ENCODE measurements around the gene KLRG1. TPM values are rescaled to one million over a fixed set of nuclear protein-coding genes. Genes with fewer than 3 reads are reported as not detected.

Gene KLRG1
- polyA plus RNA-seq, 1 of the 3 experiments (the other 2 are of a cell fraction) = 5.1 TPM

- 86% methylated on average over 1 of the region's 1 CpG for WGBS (ENCODE audit: low lambda C conversion rate)
- Histone ChIP-seq H3K36me3 (replicated peaks in 1 of 2; ENCODE audit: control insufficient read depth in 1 of 2, insufficient read depth in 2 of 2, low read length in 1 of 2) (peaks cover 45 to 47% of the 10 kb centered on the region in 2 experiments), H3K4me3 (ENCODE audit: low read depth in 2 of 2, low read length in 1 of 2) (no peak overlapping the region), H2AFZ (ENCODE audit: low read depth) (no peak overlapping the region), H3K27ac (ENCODE audit: low read depth in 2 of 2, low read length in 1 of 2) (no peak overlapping the region), H3K4me2 (no peak overlapping the region; the same call in 1 of the 2 replicates), H3K79me2 (ENCODE audit: insufficient read depth) (peaks cover 48% of the 10 kb centered on the region), H3K9me3 (no peaks in the 10 kb centered on the region), H3K27me3 (ENCODE audit: insufficient read depth) (no peaks in the 10 kb centered on the region), H3K9ac (no peak overlapping the region), H3F3A (replicated peaks; ENCODE audit: insufficient read depth) (peaks cover 7% of the 10 kb centered on the region), H3K4me1 (ENCODE audit: control insufficient read depth in 1 of 2, insufficient read depth in 2 of 2, low read depth in 1 of 2, low read length in 1 of 2) (peaks cover 0 to 11% of the 10 kb centered on the region in 2 experiments; a peak in 3 of 4 replicates), H3K9me2 (no peaks in the 10 kb centered on the region), H4K20me1 (ENCODE audit: insufficient read depth) (peaks cover 23% of the 10 kb centered on the region; the same call in 1 of the 2 replicates)
- no peak for TF ChIP-seq SIN3A (IDR thresholded peaks at IDR 0.05; ENCODE audit: borderline replicate concordance, low read depth, low read length)
- TF ChIP-seq MAX (IDR thresholded peaks at IDR 0.05; ENCODE audit: low read depth) = no peak
- TF ChIP-seq ELF1 (IDR thresholded peaks at IDR 0.05) = no peak
- no peak for DNase-seq
- POLR2A ChIA-PET = no interaction called here
- CTCF ChIA-PET = interaction anchor here (1.4 to 2.6 kb wide), 4 partner anchors 26 to 265 kb away, joined by 3 to 12 read pairs (median 5); no protein-coding TSS in a partner anchor
These were observed 42.6 kb upstream of the KLRG1 start for GRCh38 chr12:8946733-8947132.

- Histone ChIP-seq H3K79me2 (ENCODE audit: insufficient read depth) (peaks cover 48% of the 10 kb centered on the region), H3K27ac (ENCODE audit: low read depth in 2 of 2, low read length in 1 of 2) (no peak overlapping the region), H3K27me3 (ENCODE audit: insufficient read depth) (no peaks in the 10 kb centered on the region), H3K4me1 (ENCODE audit: control insufficient read depth in 1 of 2, insufficient read depth in 2 of 2, low read depth in 1 of 2, low read length in 1 of 2) (peaks cover 0 to 11% of the 10 kb centered on the region in 2 experiments; a peak in 3 of 4 replicates), H3K4me2 (peak overlapping the region; percentile 93), H3K36me3 (replicated peaks in 1 of 2; ENCODE audit: control insufficient read depth in 1 of 2, insufficient read depth in 2 of 2, low read length in 1 of 2) (peaks cover 35 to 38% of the 10 kb centered on the region in 2 experiments), H3K4me3 (ENCODE audit: low read depth in 2 of 2, low read length in 1 of 2) (peak overlapping the region; percentile 97 to 99; a peak in 3 of 4 replicates), H3K9me3 (no peaks in the 10 kb centered on the region), H3K9me2 (no peaks in the 10 kb centered on the region), H3K9ac (peak overlapping the region; percentile 91; the same call in 1 of the 2 replicates), H3F3A (replicated peaks; ENCODE audit: insufficient read depth) (peaks cover 7% of the 10 kb centered on the region), H2AFZ (ENCODE audit: low read depth) (no peak overlapping the region), H4K20me1 (ENCODE audit: insufficient read depth) (peaks cover 23% of the 10 kb centered on the region; the same call in 1 of the 2 replicates)
- CTCF ChIA-PET = interaction anchor here (1.1 to 1.9 kb wide), 3 partner anchors 57 to 101 kb away, joined by 3 to 6 read pairs (median 5); no protein-coding TSS in a partner anchor
- TF ChIP-seq GABPA (IDR thresholded peaks at IDR 0.05; ENCODE audit: low read depth) (no peak), TCF12 (IDR thresholded peaks at IDR 0.05) (no peak), USF2 (IDR thresholded peaks at IDR 0.05; ENCODE audit: borderline replicate concordance, low read depth, low read length) (no peak), REST (IDR thresholded peaks at IDR 0.05; ENCODE audit: low read depth, low read length) (no peak), TAF1 (IDR thresholded peaks at IDR 0.05; ENCODE audit: borderline replicate concordance, low read depth, low read length) (no peak), EZH2phosphoT487 (IDR thresholded peaks at IDR 0.05; ENCODE audit: borderline replicate concordance, low read depth) (no peak), CHD2 (IDR thresholded peaks at IDR 0.05; ENCODE audit: low read length, partially characterized antibody) (no peak), SMC3 (IDR thresholded peaks at IDR 0.05; ENCODE audit: low read depth, low read length) (no peak)
- POLR2A ChIA-PET = no interaction called here
- DNase-seq = no peak
These were observed 41.6 kb upstream of the KLRG1 start for GRCh38 chr12:8947737-8948136.
